ENCODE results near the gene MEI4.

The MEI4 gene

DNA sequence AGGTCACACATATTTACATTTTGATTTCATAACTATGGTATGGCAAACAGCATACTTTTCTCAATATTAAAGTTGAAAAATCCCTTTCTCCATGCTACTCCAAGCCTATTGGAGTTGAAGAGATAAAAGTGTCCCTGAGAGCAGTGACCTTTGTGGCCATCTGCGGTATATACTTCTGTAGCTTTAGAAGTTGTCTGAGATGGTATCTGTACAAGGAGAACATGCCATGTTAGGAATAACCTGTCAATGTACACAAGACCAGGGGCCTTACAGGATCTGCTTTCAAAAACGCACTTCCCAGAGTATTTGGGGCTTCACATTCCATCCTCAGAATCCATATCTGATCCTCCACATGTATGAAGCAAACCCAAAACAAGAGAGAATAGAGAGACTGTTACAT, 226.7 kb downstream of the MEI4 start:
- H3K4me3 ChIP-seq (ENCODE audit: low read depth, low read length), result no peak overlapping the region
- no peaks in the 10 kb centered on the region for H3K9me3 ChIP-seq (ENCODE audit: control insufficient read depth, insufficient read depth, low read length)
- no peak overlapping the region for H3K9ac ChIP-seq (ENCODE audit: low read depth, low read length)
- H3K4me1 ChIP-seq (ENCODE audit: control insufficient read depth, insufficient read depth, low read length), result no peaks in the 10 kb centered on the region
- no peaks in the 10 kb centered on the region for H3K36me3 ChIP-seq (ENCODE audit: control insufficient read depth, insufficient read depth, low read length)
- H3K27me3 ChIP-seq (ENCODE audit: control insufficient read depth, insufficient read depth, low read length), result no peaks in the 10 kb centered on the region

DNA sequence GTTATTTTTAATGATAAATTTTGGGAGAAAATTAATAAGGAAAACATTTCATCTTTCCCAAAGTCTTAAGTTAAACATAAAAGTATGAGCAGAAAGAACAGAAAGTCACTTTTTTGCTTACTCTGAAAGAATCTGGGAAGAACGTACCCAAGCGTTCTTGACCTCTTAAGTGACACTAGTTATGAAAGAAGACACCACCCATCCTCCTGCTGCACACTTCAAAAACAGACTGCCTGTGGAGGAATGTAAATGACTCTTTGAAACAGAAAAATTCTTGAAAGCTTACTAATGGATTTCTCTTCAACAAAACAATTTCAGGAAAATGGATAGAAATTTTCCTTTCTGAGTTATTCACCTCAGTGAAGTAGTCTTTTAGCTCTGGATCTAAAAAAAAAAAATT, 227.7 kb downstream of the MEI4 start:
- H3K36me3 ChIP-seq (ENCODE audit: control insufficient read depth, insufficient read depth, low read length), result no peaks in the 10 kb centered on the region
- no peaks in the 10 kb centered on the region for H3K4me1 ChIP-seq (ENCODE audit: control insufficient read depth, insufficient read depth, low read length)
- H3K4me3 ChIP-seq (ENCODE audit: low read depth, low read length), result no peak overlapping the region
- no peak overlapping the region for H3K9ac ChIP-seq (ENCODE audit: low read depth, low read length)
- no peaks in the 10 kb centered on the region for H3K9me3 ChIP-seq (ENCODE audit: control insufficient read depth, insufficient read depth, low read length)
- no peaks in the 10 kb centered on the region for H3K27me3 ChIP-seq (ENCODE audit: control insufficient read depth, insufficient read depth, low read length)

DNA sequence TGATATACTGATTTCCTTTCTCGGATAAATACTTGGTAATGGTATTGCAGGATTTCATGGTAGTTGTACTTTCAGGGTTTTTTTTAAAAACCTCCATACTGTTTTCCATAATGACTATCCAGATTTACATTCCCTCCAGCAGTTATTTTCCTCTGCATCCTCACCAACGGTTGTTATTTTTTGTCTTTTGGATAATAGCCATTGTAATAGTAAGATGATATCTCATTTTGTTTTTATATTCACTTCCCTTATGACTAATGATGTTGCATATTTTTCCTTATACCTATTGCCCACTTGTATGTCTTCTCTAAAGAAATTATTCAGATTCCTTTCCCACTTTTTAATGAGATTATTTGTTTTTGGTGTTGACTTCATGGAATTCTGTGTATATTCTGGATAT, 231.0 kb downstream of the MEI4 start:
- no peak overlapping the region for H3K9ac ChIP-seq (ENCODE audit: low read depth, low read length)
- H3K4me1 ChIP-seq (ENCODE audit: control insufficient read depth, insufficient read depth, low read length), result no peaks in the 10 kb centered on the region
- H3K27me3 ChIP-seq (ENCODE audit: control insufficient read depth, insufficient read depth, low read length), result no peaks in the 10 kb centered on the region
- no peaks in the 10 kb centered on the region for H3K9me3 ChIP-seq (ENCODE audit: control insufficient read depth, insufficient read depth, low read length)
- H3K36me3 ChIP-seq (ENCODE audit: control insufficient read depth, insufficient read depth, low read length), result no peaks in the 10 kb centered on the region
- H3K4me3 ChIP-seq (ENCODE audit: low read depth, low read length), result no peak overlapping the region

DNA sequence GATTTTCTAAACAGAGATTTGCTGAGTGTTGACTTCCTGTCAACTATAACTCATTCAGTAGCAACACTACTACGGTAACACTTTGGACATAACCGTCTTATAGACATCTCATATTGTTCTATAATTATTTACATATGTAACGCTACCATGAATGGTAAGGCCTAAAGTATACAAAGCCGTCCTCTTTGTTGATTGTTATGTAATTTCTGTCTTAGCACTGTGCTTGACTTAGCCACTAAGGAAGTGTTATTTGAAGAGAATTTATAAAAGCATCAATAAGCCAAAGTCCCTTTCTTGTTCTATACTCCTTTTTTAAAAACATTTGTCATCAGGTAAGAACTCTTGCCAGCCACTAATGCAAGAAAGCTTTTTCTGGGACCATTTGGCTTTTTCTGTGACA, 240.6 kb downstream of the MEI4 start:
- H3K4me3 ChIP-seq (ENCODE audit: low read depth, low read length), result no peak overlapping the region
- H3K9ac ChIP-seq (ENCODE audit: low read depth, low read length), result no peak overlapping the region
- no peaks in the 10 kb centered on the region for H3K36me3 ChIP-seq (ENCODE audit: control insufficient read depth, insufficient read depth, low read length)

DNA sequence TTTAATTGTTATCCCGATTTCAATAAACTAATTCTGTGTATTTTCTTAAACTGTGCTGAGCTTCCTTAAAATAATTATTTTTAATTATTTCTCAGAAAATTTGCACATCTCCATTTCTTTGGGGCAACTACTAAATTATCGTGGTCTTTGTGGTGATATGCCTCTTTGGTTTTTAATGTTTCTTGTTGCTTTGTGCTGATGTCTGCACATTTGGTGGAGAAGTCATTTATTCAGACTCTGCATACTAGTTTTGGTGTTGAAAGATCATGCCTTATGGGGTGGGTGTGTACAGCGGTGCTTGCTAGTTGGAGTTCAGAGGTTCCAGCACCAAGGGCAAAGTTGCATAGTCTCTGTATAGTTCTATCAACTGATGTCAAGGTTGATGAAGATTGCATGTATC, 253.2 kb downstream of the MEI4 start:
- no peaks in the 10 kb centered on the region for H3K4me1 ChIP-seq (ENCODE audit: control insufficient read depth, insufficient read depth, low read length)
- no peaks in the 10 kb centered on the region for H3K9me3 ChIP-seq (ENCODE audit: control insufficient read depth, insufficient read depth, low read length)
- H3K36me3 ChIP-seq (ENCODE audit: control insufficient read depth, insufficient read depth, low read length), result no peaks in the 10 kb centered on the region
- H3K27me3 ChIP-seq (ENCODE audit: control insufficient read depth, insufficient read depth, low read length), result no peaks in the 10 kb centered on the region
- no peak overlapping the region for H3K4me3 ChIP-seq (ENCODE audit: low read depth, low read length)
- no peak overlapping the region for H3K9ac ChIP-seq (ENCODE audit: low read depth, low read length)

More for the DNA sequence above, 240.6 kb downstream of the MEI4 start:
- Histone ChIP-seq H3K9me3 (ENCODE audit: control insufficient read depth, insufficient read depth, low read length) (no peaks in the 10 kb centered on the region), H3K4me1 (ENCODE audit: control insufficient read depth, insufficient read depth, low read length) (peaks cover 5% of the 10 kb centered on the region), H3K27me3 (ENCODE audit: control insufficient read depth, insufficient read depth, low read length) (no peaks in the 10 kb centered on the region)

DNA sequence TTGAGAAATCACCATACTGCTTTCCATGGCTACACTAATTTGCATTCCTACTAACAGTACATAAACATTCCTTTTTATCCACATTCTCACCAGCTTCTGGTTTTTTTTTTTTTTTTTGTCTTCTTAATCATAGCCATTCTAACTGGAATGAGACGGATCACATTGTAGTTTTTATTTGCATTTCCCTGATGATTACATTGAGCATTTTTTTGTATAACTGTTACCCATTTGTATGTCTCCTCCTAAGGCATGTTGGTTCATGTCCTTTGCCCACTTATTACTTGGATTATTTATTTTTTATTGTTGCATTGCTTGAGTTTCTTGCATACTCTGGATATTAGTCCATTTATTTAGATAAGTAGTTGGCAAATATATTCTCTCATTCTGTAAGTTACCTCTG, 258.0 kb downstream of the MEI4 start:
- no peaks in the 10 kb centered on the region for H3K36me3 ChIP-seq (ENCODE audit: control insufficient read depth, insufficient read depth, low read length)
- no peaks in the 10 kb centered on the region for H3K4me1 ChIP-seq (ENCODE audit: control insufficient read depth, insufficient read depth, low read length)
- H3K9me3 ChIP-seq (ENCODE audit: control insufficient read depth, insufficient read depth, low read length), result no peaks in the 10 kb centered on the region
- no peak overlapping the region for H3K9ac ChIP-seq (ENCODE audit: low read depth, low read length)
- no peak overlapping the region for H3K4me3 ChIP-seq (ENCODE audit: low read depth, low read length)
- H3K27me3 ChIP-seq (ENCODE audit: control insufficient read depth, insufficient read depth, low read length), result no peaks in the 10 kb centered on the region

DNA sequence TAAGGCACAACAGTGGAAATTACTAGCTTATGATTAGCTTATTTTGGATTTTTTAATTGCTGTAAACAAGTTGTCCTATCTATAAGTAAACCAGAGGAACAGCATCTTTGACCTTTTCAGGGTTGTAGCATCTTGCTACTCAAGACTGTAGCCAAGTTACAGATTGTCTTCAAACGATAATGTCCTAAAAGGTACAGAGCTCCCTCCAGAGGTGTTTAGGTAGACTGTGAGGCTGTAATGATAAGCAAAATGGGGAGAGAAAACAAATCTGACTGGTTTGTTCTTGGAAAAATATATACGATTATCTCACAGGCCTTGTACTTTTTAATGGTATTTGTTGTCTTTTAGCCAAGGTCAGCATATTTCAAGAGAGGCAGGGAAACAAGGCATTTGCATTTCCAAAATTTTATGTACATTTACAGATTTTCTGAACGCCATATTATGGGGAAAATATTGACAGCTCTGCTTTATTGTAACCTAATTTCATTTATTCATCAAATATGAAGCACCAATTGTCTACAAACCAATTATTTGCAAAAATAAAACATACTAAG, 273.4 kb downstream of the MEI4 start:
- no peak overlapping the region for H3K4me3 ChIP-seq (ENCODE audit: low read depth, low read length)
- no peak overlapping the region for H3K9ac ChIP-seq (ENCODE audit: low read depth, low read length)
- no peaks in the 10 kb centered on the region for H3K9me3 ChIP-seq (ENCODE audit: control insufficient read depth, insufficient read depth, low read length)
- no peaks in the 10 kb centered on the region for H3K4me1 ChIP-seq (ENCODE audit: control insufficient read depth, insufficient read depth, low read length)
- H3K36me3 ChIP-seq (ENCODE audit: control insufficient read depth, insufficient read depth, low read length), result no peaks in the 10 kb centered on the region
- no peaks in the 10 kb centered on the region for H3K27me3 ChIP-seq (ENCODE audit: control insufficient read depth, insufficient read depth, low read length)

DNA sequence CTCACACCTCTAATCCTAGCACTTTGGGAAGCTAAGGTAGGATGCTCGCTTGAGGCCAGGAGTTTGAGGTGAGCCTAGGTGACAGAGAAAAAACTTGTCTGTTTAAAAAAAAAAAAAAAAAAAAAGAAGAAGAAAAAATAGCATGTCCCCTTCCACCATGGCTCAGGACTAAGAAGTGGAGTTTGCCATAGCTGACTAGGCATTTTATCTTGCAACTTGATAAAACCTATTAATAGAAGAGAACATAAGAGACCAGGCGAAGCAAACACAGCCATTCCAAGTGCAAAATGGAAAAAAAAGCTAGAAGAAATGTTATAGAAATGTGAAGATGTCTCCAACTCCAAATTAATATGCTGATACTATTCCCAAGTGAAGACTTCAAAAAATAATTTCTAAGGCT, 277.5 kb downstream of the MEI4 start:
- no peaks in the 10 kb centered on the region for H3K36me3 ChIP-seq (ENCODE audit: control insufficient read depth, insufficient read depth, low read length)
- H3K4me3 ChIP-seq (ENCODE audit: low read depth, low read length), result no peak overlapping the region
- no peaks in the 10 kb centered on the region for H3K27me3 ChIP-seq (ENCODE audit: control insufficient read depth, insufficient read depth, low read length)
- H3K4me1 ChIP-seq (ENCODE audit: control insufficient read depth, insufficient read depth, low read length), result no peaks in the 10 kb centered on the region
- no peaks in the 10 kb centered on the region for H3K9me3 ChIP-seq (ENCODE audit: control insufficient read depth, insufficient read depth, low read length)
- no peak overlapping the region for H3K9ac ChIP-seq (ENCODE audit: low read depth, low read length)

DNA sequence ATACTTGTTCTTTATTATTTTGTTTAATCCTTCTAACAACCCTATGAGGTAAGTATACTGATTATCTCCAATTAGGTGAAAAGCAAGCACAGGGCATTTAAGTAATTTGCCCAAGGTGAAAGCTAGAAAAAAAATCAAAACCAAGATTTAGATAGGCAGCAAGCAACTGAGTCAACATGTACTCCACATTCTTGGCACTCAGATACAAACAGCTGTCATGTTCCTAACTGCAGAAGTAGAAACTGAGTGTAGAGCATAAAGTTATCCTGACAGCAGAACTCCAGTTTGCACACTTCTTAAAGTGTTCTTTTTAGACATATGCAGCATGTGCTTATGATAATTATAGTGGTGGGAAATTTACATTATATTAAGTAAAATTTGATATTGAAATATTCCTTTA, 278.1 kb downstream of the MEI4 start:
- H3K9ac ChIP-seq (ENCODE audit: low read depth, low read length), result no peak overlapping the region
- H3K4me3 ChIP-seq (ENCODE audit: low read depth, low read length), result no peak overlapping the region
- no peaks in the 10 kb centered on the region for H3K27me3 ChIP-seq (ENCODE audit: control insufficient read depth, insufficient read depth, low read length)
- no peaks in the 10 kb centered on the region for H3K4me1 ChIP-seq (ENCODE audit: control insufficient read depth, insufficient read depth, low read length)
- no peaks in the 10 kb centered on the region for H3K9me3 ChIP-seq (ENCODE audit: control insufficient read depth, insufficient read depth, low read length)
- H3K36me3 ChIP-seq (ENCODE audit: control insufficient read depth, insufficient read depth, low read length), result no peaks in the 10 kb centered on the region

DNA sequence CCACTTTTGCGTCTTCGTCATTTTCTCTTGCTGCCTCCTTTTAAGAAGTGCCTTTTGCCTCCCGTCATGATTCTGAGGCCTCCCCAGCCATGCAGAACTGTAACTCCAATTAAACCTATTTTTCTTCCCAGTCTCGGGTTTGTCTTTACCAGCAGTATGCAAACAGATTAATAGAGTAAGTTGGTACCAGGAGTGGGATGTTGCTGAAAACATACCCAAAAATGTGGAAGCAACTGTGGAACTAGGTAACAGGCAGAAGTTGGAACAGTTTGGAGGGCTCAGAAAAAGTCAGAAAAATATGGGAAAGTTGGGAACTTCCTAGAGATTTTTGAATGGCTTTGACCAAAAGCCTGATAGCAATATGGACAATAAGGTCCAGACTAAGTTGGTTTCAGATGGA, 309.2 kb downstream of the MEI4 start:
- Histone ChIP-seq H3K36me3 (ENCODE audit: control insufficient read depth, insufficient read depth, low read length) (no peaks in the 10 kb centered on the region), H3K27me3 (ENCODE audit: control insufficient read depth, insufficient read depth, low read length) (no peaks in the 10 kb centered on the region), H3K9ac (ENCODE audit: low read depth, low read length) (no peak overlapping the region), H3K4me1 (ENCODE audit: control insufficient read depth, insufficient read depth, low read length) (no peaks in the 10 kb centered on the region), H3K4me3 (ENCODE audit: low read depth, low read length) (no peak overlapping the region), H3K9me3 (ENCODE audit: control insufficient read depth, insufficient read depth, low read length) (no peaks in the 10 kb centered on the region)

DNA sequence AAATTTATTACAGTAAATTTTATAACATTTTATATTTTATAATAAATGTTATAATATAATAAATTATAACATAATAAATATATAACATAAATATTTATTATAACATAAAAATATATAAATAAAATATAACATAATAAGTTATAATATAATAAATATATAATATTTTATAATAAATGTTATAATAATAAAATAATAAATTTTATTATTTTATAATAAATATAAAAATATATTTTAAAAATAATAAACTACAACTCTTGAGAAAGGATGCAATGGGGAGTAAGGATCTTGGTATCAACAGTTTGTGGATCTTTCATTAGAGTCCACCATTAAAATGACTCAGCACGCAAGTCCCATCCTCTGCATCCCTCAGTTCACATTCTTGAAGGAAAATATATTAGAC, 312.6 kb downstream of the MEI4 start:
- no peaks in the 10 kb centered on the region for H3K27me3 ChIP-seq (ENCODE audit: control insufficient read depth, insufficient read depth, low read length)
- no peaks in the 10 kb centered on the region for H3K36me3 ChIP-seq (ENCODE audit: control insufficient read depth, insufficient read depth, low read length)
- H3K4me3 ChIP-seq (ENCODE audit: low read depth, low read length), result no peak overlapping the region
- no peaks in the 10 kb centered on the region for H3K9me3 ChIP-seq (ENCODE audit: control insufficient read depth, insufficient read depth, low read length)
- H3K9ac ChIP-seq (ENCODE audit: low read depth, low read length), result no peak overlapping the region
- H3K4me1 ChIP-seq (ENCODE audit: control insufficient read depth, insufficient read depth, low read length), result no peaks in the 10 kb centered on the region

DNA sequence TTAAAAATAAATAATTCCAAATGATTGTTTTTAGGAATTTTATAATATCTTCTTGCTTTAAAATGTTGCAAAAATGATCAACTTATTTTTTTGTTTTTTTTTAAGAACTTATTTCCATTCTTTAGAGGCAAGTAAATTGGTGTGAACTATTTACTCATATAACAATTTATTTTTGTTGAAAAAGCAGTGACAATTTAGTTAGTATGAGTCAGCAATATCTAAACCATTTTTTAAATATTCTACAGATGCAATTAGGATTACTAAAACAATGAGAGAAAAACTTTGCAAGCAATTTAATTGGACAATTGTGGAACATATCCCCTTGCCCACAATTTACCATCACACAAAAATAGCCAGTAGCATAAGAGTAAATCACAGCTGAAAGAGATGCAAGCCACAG, 319.5 kb downstream of the MEI4 start:
- no peak overlapping the region for H3K9ac ChIP-seq (ENCODE audit: low read depth, low read length)
- no peaks in the 10 kb centered on the region for H3K4me1 ChIP-seq (ENCODE audit: control insufficient read depth, insufficient read depth, low read length)

More for the DNA sequence above, 319.5 kb downstream of the MEI4 start:
- Histone ChIP-seq H3K36me3 (ENCODE audit: control insufficient read depth, insufficient read depth, low read length) (no peaks in the 10 kb centered on the region), H3K9me3 (ENCODE audit: control insufficient read depth, insufficient read depth, low read length) (no peaks in the 10 kb centered on the region), H3K27me3 (ENCODE audit: control insufficient read depth, insufficient read depth, low read length) (no peaks in the 10 kb centered on the region), H3K4me3 (ENCODE audit: low read depth, low read length) (no peak overlapping the region)
